Measurements from ENCODE around the gene STXBP1.

The STXBP1 gene

DNA sequence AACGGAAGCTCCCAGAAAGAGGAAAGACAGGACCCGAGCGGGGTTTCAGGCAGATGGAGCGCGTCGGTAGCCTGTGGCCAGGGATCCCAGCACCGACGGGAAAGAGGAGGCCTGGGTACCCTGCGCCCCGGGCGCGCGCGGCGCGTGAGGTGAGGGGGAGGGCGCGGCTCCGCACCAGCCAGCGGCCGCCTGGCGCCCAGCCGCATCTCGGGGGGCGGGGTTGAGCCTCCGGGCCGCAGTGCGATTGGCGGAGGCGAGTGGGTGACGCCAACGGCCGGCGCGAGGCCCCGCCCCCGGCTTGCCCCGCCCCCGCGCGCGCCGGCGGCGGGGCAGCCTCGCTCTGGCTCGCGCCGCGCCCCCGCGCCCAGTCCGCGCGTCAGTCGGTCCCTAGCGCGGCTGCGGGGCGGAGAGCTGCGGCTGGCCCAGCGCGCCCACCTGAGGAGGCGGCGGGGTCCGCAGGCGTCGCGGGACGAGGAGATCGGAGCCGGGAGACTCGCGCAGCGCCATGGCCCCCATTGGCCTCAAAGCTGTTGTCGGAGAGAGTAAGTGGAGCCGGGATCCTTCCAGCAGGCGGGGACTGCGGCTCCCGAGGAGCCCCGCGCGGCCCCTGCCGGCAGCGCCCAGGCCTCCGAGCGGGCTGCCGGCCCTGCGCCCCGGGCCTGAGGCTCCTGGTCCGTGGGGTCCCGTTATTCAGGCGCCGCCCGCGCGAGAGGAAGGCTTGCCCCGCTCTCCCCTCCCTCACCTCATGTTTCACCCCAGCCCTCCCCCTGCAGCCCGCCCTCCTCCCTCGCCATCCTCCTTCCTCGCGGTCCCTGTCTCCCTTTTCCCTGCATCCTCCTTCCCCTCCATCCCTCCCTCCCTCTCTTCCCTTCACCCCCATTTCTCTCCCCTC lies at the start of gene STXBP1:
TSS of gene STXBP1 (plus strand) at position 379 of the 892 bp plus-strand sequence. CDS start at position 506, 127 bp downstream.
- H3K9me3 ChIP-seq (ENCODE audit: control insufficient read depth, insufficient read depth, low read depth, low read length): no peaks in the 10 kb centered on the region
- H3K27ac ChIP-seq (ENCODE audit: extremely low read depth, low read depth, low read length): peak within 1 kb of the TSS; percentile 46; the same call in 1 of the 2 replicates
- peaks cover 13% of the 10 kb centered on the region for H3K4me1 ChIP-seq (ENCODE audit: control insufficient read depth, insufficient read depth, low read length)
- CTCF ChIA-PET: interaction anchor here (0.6 to 1.6 kb wide), 2 partner anchors 16 to 476 kb away, joined by 3 read pairs; no protein-coding TSS in a partner anchor
- H3K36me3 ChIP-seq (ENCODE audit: control insufficient read depth in 2 of 2, insufficient read depth in 1 of 2, low read length in 2 of 2): no peaks in the 10 kb centered on the region
- POLR2A ChIA-PET: interaction anchor here (0.6 to 2.3 kb wide), 3 partner anchors 15 to 224 kb away, joined by 3 to 11 read pairs (median 4); partner anchors contain the start of gene TOR2A
- TF ChIP-seq ZNF548 (tag by site-specific recombination; IDR thresholded peaks at IDR 0.05) (no peak), ZNF341 (tag by site-specific recombination; IDR thresholded peaks at IDR 0.05; ENCODE audit: low read depth) (peak; percentile 32), ZNF561 (tag by site-specific recombination; IDR thresholded peaks at IDR 0.05; ENCODE audit: borderline replicate concordance) (0 out of 2 replicates have a peak, but pooled peaks have one; percentile 20), ZNF335 (tag by site-specific recombination; conservative IDR thresholded peaks at IDR 0.05) (peak; percentile 60), KLF10 (tag by site-specific recombination; IDR thresholded peaks at IDR 0.05) (0 out of 2 replicates have a peak, but pooled peaks have one; percentile 39), ZFHX2 (tag by site-specific recombination; conservative IDR thresholded peaks at IDR 0.05) (0 out of 2 replicates have a peak, but pooled peaks have one; percentile 4), ZBTB20 (tag by site-specific recombination; IDR thresholded peaks at IDR 0.05) (peak; percentile 37; the same call in 1 of the 2 replicates), ZNF777 (tag by site-specific recombination; IDR thresholded peaks at IDR 0.05; ENCODE audit: borderline replicate concordance) (no peak), FEZF1 (tag by site-specific recombination; IDR thresholded peaks at IDR 0.05) (no peak), ZNF660 (tag by site-specific recombination; IDR thresholded peaks at IDR 0.05) (peak; percentile 67), ZNF19 (tag by site-specific recombination; IDR thresholded peaks at IDR 0.05; ENCODE audit: low read depth) (no peak), SP2 (tag by site-specific recombination; IDR thresholded peaks at IDR 0.05) (peak; percentile 26; the same call in 1 of the 2 replicates), ZNF76 (tag by site-specific recombination; IDR thresholded peaks at IDR 0.05; ENCODE audit: borderline replicate concordance, low read depth) (peak; percentile 78), ZBTB8A (tag by site-specific recombination; IDR thresholded peaks at IDR 0.05) (peak; percentile 67; the same call in 1 of the 2 replicates), ZBTB48 (tag by site-specific recombination; IDR thresholded peaks at IDR 0.05) (peak; percentile 73; the same call in 1 of the 2 replicates), ZSCAN30 (tag by site-specific recombination; IDR thresholded peaks at IDR 0.05) (peak; percentile 71), ZNF175 (tag by site-specific recombination; IDR thresholded peaks at IDR 0.05) (no peak)
- TF ChIP-seq, protein P1, sequence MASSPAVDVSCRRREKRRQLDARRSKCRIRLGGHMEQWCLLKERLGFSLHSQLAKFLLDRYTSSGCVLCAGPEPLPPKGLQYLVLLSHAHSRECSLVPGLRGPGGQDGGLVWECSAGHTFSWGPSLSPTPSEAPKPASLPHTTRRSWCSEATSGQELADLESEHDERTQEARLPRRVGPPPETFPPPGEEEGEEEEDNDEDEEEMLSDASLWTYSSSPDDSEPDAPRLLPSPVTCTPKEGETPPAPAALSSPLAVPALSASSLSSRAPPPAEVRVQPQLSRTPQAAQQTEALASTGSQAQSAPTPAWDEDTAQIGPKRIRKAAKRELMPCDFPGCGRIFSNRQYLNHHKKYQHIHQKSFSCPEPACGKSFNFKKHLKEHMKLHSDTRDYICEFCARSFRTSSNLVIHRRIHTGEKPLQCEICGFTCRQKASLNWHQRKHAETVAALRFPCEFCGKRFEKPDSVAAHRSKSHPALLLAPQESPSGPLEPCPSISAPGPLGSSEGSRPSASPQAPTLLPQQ (tag by site-specific recombination; IDR thresholded peaks at IDR 0.05): 0 out of 2 replicates have a peak, but pooled peaks have one; percentile 49
- TF ChIP-seq, protein P2, sequence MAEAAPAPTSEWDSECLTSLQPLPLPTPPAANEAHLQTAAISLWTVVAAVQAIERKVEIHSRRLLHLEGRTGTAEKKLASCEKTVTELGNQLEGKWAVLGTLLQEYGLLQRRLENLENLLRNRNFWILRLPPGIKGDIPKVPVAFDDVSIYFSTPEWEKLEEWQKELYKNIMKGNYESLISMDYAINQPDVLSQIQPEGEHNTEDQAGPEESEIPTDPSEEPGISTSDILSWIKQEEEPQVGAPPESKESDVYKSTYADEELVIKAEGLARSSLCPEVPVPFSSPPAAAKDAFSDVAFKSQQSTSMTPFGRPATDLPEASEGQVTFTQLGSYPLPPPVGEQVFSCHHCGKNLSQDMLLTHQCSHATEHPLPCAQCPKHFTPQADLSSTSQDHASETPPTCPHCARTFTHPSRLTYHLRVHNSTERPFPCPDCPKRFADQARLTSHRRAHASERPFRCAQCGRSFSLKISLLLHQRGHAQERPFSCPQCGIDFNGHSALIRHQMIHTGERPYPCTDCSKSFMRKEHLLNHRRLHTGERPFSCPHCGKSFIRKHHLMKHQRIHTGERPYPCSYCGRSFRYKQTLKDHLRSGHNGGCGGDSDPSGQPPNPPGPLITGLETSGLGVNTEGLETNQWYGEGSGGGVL (tag by site-specific recombination; IDR thresholded peaks at IDR 0.05): peak; percentile 89
- TF ChIP-seq, protein P3, sequence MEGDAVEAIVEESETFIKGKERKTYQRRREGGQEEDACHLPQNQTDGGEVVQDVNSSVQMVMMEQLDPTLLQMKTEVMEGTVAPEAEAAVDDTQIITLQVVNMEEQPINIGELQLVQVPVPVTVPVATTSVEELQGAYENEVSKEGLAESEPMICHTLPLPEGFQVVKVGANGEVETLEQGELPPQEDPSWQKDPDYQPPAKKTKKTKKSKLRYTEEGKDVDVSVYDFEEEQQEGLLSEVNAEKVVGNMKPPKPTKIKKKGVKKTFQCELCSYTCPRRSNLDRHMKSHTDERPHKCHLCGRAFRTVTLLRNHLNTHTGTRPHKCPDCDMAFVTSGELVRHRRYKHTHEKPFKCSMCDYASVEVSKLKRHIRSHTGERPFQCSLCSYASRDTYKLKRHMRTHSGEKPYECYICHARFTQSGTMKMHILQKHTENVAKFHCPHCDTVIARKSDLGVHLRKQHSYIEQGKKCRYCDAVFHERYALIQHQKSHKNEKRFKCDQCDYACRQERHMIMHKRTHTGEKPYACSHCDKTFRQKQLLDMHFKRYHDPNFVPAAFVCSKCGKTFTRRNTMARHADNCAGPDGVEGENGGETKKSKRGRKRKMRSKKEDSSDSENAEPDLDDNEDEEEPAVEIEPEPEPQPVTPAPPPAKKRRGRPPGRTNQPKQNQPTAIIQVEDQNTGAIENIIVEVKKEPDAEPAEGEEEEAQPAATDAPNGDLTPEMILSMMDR (tag by site-specific recombination; IDR thresholded peaks at IDR 0.05): peak; percentile 43; the same call in 1 of the 2 replicates
- TF ChIP-seq, protein P4, sequence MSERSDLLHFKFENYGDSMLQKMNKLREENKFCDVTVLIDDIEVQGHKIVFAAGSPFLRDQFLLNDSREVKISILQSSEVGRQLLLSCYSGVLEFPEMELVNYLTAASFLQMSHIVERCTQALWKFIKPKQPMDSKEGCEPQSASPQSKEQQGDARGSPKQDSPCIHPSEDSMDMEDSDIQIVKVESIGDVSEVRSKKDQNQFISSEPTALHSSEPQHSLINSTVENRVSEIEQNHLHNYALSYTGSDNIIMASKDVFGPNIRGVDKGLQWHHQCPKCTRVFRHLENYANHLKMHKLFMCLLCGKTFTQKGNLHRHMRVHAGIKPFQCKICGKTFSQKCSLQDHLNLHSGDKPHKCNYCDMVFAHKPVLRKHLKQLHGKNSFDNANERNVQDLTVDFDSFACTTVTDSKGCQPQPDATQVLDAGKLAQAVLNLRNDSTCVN (tag by site-specific recombination; optimal IDR thresholded peaks at IDR 0.05): peak; percentile 72
- H3K4me3 ChIP-seq (ENCODE audit: low read depth, low read length): peak within 1 kb of the TSS; percentile 78

Data from HEK293 (cell line).